ENCODE results near the gene POMGNT2.
"Not testable (repeated sequence)": the region's sequence is repeated elsewhere in the genome, so short reads cannot be mapped to it uniquely, and the experiment has no call there.

POMGNT2 gene

DNA sequence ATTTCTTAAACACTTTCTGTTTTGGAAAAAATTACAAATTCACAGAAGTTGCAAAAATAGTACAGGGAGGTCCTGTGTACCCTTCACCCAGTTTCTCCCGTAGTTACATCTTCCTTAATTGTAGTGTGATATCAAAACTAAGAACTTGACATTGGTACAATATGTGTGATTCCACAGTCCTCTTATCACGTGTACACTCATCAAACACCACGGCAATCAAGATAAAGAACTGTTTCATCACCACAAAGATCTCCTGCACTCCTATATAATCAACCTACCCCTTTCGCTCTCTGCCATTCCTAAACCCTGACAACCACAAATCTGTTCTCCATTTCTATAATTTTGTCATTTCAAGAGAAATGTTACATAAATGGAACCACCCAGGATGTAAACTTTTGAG is 31.4 kb downstream of the POMGNT2 start:
- CTCF ChIA-PET, result no interaction called here
- no peak for DNase-seq (ENCODE audit: low spot score)
- POLR2A ChIA-PET (ENCODE audit: low non-redundant PET), result no interaction called here
- H3K27ac ChIP-seq, result no peak overlapping the region
- TF ChIP-seq, protein P1, sequence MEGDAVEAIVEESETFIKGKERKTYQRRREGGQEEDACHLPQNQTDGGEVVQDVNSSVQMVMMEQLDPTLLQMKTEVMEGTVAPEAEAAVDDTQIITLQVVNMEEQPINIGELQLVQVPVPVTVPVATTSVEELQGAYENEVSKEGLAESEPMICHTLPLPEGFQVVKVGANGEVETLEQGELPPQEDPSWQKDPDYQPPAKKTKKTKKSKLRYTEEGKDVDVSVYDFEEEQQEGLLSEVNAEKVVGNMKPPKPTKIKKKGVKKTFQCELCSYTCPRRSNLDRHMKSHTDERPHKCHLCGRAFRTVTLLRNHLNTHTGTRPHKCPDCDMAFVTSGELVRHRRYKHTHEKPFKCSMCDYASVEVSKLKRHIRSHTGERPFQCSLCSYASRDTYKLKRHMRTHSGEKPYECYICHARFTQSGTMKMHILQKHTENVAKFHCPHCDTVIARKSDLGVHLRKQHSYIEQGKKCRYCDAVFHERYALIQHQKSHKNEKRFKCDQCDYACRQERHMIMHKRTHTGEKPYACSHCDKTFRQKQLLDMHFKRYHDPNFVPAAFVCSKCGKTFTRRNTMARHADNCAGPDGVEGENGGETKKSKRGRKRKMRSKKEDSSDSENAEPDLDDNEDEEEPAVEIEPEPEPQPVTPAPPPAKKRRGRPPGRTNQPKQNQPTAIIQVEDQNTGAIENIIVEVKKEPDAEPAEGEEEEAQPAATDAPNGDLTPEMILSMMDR (conservative IDR thresholded peaks at IDR 0.05; ENCODE audit: low read depth), result no peak

DNA sequence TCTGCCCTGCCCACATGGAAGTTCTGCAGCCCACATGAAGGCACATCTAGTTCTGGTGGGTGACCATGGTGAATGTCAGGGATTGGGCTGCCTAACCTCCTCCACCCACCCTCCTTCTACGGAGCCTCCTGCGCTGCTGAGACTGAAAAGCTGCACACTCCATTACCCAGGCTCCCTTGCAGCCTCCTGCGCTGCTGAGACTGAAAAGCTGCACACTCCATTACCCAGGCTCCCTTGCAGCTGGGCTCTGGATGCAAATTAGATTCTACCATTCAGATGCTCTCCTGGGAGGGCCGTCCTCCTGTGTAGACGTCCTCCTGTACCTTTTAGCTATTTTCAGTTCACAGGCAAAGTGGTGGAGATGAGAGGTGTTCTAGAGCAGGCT is 32.1 kb downstream of the POMGNT2 start:
- CTCF ChIA-PET, result no interaction called here
- H3K27ac ChIP-seq, result no peak overlapping the region
- POLR2A ChIA-PET (ENCODE audit: low non-redundant PET), result no interaction called here

DNA sequence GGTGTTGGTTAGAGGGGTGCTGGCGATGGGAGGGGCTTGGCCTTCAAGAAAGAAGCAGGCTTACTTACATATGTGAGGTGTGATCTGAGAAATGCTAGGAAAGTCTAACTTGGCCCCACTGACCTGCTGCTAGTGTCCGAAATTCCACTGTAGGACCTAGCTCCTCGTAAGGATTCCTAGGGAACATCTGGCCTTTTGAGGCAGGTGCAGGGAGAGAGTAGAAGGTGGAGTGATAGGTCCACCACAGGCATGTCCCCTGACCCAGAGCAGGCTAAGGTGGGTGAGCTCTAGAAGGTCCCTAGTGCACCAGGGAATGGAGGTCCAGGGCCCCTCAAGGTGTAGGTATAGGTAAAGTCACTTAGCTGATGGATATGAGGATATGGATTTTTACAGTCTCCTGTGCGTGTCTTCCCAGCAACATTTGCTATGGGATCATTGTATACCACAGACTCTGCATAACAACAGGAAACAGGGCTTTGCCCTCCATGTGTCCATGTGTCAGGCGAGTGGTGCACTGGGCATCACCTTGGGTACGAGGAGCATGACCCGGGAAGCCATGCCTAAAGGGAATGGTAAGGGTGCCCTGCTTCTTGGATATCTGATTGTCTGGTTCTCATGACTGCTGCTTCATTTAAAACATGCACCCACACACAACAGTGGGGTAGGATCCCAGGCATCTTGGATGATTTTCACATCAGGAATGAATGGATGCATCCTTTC is 32.6 kb downstream of the POMGNT2 start:
- H3K27ac ChIP-seq, result no peak overlapping the region
- TF ChIP-seq, protein P1 (conservative IDR thresholded peaks at IDR 0.05; ENCODE audit: low read depth), result no peak
- ChIA-PET CTCF (interaction anchor here (0.6 to 0.7 kb wide), 2 partner anchors 11 to 945 kb away, joined by 3 to 4 read pairs; no protein-coding TSS in a partner anchor), POLR2A (ENCODE audit: low non-redundant PET) (no interaction called here)
- no peak for DNase-seq (ENCODE audit: low spot score)

More for the DNA sequence above, 32.1 kb downstream of the POMGNT2 start:
- DNase-seq (ENCODE audit: low spot score), result no peak
- TF ChIP-seq, protein P1 (conservative IDR thresholded peaks at IDR 0.05; ENCODE audit: low read depth), result no peak

DNA sequence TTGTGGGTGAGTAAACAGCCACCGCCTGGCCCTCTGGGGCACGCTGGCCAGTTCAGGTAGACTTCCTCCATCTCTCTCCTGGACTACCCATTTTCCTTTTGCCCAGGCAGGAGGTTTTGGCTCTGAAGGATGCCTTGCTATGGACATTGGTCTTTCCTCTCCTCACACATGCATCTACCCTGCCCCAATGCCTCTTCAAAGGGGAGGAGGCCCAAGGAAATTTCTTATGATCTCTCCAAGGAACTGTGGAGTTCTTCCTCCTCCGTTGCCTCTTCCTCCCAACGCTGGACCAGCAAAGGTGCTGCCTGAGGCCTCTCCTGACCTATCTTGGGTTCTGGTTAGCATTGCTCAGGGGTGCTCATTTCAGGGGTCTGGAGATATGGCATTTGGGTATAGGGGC is 33.5 kb downstream of the POMGNT2 start:
- CTCF ChIA-PET, result no interaction called here

DNA sequence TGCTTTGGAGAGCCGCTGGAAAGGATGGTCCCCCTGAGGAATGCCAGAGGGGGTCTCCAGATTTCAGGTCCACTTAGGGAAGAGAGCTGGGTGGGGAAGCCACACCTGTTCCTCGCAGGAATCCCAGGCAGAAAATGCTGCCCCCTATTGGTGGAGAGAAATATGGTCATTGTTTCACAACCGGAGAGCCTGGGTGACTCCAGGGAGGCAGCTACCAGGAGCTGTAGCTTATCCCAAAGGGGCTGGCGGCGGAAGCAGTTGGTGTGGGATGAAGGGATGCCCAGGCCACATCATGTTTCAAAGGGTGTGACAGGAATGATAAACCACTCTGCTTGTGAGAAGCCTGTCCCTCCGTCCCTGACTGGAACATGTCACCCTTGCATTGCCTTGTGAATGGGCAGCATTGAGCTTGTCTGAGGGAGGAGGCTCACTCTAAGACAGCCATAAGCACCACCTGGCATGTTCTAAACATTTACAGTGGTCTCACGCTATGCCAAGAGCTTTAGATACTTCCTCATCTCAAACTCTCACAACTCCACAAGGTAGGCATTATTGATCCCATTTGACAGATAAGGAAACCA is 34.5 kb downstream of the POMGNT2 start:
- DNase-seq (ENCODE audit: low spot score), result no peak
- TF ChIP-seq, protein P1 (conservative IDR thresholded peaks at IDR 0.05; ENCODE audit: low read depth), result 0 out of 2 replicates have a peak, but pooled peaks have one; percentile 11
- H3K27ac ChIP-seq, result no peak overlapping the region
- ChIA-PET CTCF (no interaction called here), POLR2A (ENCODE audit: low non-redundant PET) (no interaction called here)

More for the DNA sequence above, 33.5 kb downstream of the POMGNT2 start:
- DNase-seq (ENCODE audit: low spot score), result no peak
- TF ChIP-seq, protein P1 (conservative IDR thresholded peaks at IDR 0.05; ENCODE audit: low read depth), result no peak
- POLR2A ChIA-PET (ENCODE audit: low non-redundant PET), result no interaction called here
- no peak overlapping the region for H3K27ac ChIP-seq

DNA sequence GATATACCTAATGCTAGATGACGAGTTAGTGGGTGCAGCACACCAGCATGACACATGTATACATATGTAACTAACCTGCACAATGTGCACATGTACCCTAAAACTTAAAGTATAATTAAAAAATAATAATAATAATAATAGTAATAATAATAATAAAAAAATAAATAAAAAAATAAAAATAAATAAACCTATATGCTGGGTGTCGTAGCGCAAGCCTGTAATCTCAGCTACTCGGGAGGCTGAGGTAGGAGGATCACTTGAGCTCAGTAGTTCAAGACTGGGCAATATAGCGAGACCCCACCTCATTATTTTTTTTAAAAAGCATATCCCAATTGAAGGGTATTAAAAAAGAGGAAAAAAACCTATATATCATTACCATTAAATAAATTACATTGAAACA is 35.2 kb downstream of the POMGNT2 start:
- H3K27ac ChIP-seq; DNase-seq (ENCODE audit: low spot score); POLR2A ChIA-PET (ENCODE audit: low non-redundant PET); CTCF ChIA-PET: not testable (repeated sequence)

DNA sequence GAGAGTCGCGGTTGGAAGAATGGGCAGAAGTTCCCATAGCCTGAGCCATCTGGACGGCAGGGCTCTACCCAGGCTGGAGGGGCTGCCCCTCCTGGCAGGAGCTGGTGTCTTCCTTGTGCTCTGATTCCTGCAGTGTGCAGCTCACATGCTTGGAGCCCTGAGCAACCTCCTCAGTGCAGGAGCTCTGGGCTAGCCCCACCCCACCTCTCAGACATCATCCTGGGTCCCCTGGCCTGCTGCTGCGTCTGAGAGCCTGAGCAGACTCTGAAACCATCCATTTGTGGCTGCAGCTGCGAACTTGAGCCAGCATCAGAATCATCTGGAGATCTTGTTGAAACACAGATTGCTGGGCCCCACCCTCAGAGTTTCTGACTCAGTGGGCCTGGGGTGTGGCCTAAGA is 42.8 kb downstream of the POMGNT2 start:
- ChIA-PET CTCF (no interaction called here), POLR2A (ENCODE audit: low non-redundant PET) (no interaction called here)
- no peak overlapping the region for H3K27ac ChIP-seq
- no peak for DNase-seq (ENCODE audit: low spot score)
- TF ChIP-seq, protein P1 (conservative IDR thresholded peaks at IDR 0.05; ENCODE audit: low read depth), result no peak

All from RWPE1 (cell line).